Fibroblast of mammary gland (primary cell): ENCODE measurements around the gene ZFYVE27.

Source experiments
- DNase-seq: peaks from one replicate; pipeline ENCODE4 v3.0.0-alpha.2; 2010; ENCODE audit warnings: low read depth
- H3K4me3 ChIP-seq: 2 replicates; pipeline ENCODE4 v1.5.1; 2011; ENCODE audit warnings: low read depth, mild to moderate bottlenecking, low read length, moderate library complexity; ENCODE audit not compliant: control insufficient read depth
- TF ChIP-seq, protein P1 (sequence below): conservative IDR thresholded peaks from 2 replicates; pipeline ENCODE4 v1.5.1; 2011; ENCODE audit warnings: low read depth, low read length, inconsistent platforms; ENCODE audit not compliant: control insufficient read depth, insufficient read depth

ZFYVE27 gene

DNA sequence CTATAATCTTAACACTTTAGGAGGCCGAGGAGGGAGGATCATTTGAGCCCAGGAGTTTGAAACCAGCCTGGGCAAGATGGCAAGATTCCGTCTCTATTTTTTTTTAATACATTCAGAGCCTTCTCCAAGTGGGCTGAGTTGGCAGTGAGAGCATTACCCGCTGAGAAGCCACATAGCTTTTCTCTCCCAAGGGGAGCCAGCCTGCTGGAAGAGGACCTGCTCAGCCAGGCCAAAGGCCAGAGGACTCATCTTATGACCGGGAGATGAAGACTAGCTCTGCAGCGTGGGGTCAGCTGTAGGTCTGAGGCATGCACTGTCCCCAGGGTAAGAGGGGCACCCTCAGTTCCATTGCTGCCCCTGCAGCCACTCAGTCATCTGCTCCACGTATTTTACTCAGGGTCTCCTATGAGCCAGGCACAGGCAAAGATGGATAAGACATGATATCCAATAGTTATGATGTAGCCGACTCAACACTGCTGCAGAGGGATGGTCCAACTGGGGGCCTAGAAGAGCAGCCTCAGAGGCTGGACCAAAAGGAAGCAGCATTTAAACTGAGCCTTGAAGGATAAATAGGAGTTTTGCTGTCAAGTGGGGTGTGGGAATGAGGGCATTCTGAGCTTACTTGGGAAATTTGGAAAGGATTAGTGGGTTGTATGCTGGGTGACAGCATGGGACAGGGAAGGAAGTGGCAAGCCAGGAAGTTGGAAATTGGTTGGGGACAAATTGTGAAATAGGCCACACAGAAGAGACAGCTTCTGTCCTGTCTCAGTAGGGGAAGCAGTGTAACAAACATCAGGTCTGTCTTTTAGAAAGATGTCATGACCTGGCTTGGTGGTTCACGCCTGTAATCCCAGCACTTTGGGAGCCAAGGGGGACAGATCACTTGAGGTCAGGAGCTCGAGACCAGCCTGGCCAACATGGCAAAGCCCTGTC is 25.0 kb upstream of the ZFYVE27 start:
- no peak overlapping the region for H3K4me3 ChIP-seq
- TF ChIP-seq, protein P1, sequence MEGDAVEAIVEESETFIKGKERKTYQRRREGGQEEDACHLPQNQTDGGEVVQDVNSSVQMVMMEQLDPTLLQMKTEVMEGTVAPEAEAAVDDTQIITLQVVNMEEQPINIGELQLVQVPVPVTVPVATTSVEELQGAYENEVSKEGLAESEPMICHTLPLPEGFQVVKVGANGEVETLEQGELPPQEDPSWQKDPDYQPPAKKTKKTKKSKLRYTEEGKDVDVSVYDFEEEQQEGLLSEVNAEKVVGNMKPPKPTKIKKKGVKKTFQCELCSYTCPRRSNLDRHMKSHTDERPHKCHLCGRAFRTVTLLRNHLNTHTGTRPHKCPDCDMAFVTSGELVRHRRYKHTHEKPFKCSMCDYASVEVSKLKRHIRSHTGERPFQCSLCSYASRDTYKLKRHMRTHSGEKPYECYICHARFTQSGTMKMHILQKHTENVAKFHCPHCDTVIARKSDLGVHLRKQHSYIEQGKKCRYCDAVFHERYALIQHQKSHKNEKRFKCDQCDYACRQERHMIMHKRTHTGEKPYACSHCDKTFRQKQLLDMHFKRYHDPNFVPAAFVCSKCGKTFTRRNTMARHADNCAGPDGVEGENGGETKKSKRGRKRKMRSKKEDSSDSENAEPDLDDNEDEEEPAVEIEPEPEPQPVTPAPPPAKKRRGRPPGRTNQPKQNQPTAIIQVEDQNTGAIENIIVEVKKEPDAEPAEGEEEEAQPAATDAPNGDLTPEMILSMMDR: no peak
- no peak for DNase-seq

DNA sequence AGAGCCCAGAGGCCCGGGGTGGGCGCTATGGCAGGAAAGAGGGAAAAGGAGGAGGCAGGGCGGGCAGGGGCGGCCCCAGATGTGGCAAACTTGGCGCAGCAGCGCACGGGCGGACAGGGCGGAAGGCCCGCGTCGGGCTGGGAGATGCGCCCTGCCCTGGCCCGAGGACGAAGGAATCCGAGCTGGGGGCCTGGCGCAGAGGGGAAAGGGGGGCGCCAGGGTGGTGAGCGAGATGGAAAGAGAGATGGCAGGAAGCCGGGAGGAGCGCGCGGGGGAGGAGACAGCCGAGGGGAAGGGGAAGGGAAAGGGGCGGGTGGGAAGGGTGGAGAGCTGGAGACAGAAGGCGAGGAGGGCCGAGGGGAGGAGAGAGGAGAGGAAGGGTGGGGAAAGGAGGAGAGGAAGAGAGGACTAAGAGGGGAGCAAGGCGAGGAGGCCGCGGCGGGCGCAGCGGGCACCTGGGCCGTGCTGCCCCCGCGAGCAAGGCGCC is 23.5 kb upstream of the ZFYVE27 start, which contains the start of gene MARVELD1:
Gene MARVELD1 (plus strand): TSS at position 392 of the 487 bp plus-strand sequence. CDS start 147 bp downstream, outside the sequence.
- H3K4me3 ChIP-seq: peak within 1 kb of the TSS; percentile 72
- DNase-seq: peak; percentile 77
- TF ChIP-seq, protein P1: no peak

DNA sequence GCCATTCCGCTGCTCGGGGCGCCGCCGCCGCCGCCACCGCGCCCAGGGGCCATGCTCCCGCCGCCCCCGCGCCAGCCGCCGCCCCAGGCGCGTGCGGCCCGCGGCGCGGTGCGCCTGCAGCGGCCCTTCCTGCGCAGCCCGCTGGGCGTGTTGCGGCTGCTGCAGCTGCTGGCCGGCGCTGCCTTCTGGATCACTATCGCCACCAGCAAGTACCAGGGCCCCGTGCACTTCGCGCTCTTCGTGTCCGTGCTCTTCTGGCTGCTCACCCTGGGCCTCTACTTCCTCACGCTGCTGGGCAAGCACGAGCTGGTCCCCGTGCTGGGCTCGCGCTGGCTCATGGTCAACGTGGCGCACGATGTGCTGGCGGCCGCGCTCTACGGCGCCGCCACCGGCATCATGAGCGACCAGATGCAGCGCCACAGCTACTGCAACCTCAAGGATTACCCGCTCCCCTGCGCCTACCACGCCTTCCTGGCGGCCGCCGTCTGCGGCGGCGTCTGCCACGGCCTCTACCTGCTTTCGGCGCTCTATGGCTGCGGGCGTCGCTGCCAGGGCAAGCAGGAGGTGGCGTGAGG is 23.0 kb upstream of the ZFYVE27 start:
- TF ChIP-seq, protein P1: no peak
- DNase-seq: peak; percentile 75

DNA sequence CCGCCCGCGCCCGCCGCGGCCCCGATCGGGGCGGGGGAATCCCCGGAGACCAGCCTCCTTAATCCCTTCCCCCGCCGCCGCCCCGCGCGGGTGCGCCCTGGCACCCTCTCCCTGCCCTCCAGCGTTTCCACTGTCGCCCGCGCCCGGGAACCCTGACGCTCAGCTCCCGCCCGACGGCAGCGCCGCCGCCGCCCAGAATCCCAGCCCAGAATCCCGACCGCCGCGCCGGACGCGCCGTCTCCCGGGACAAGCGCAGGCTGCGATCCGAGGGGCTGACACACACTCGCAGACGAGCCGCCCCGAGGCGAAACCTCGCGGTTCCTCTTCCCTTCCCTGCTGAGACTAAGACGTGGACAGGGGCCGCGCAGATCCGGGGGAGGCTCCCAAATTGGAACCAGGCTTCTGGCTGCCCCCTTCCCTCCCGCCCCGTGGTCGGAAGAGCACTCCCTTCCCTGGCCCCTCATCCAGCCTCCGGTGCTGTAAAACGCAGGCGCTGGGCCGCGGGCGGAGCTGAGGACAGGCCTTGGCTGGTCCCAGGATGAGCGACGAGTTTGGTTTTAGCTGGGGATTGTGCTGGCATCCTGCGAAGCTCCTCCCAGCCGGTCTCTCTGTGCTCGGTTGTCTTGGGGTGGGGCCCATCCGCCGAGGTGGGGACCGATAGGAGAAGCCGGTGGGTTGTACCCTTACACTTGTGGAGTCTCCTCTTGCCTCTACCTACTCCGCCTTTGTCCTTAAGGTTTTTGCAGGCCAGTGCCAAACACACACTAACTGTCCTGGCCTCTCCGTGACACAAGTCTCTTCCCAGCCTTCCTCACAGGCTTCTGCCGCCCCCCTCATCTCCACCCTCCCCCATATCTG is 22.3 kb upstream of the ZFYVE27 start:
- TF ChIP-seq, protein P1: no peak
- peak; percentile 73 for DNase-seq
- H3K4me3 ChIP-seq: peak overlapping the region; percentile 72

More for the DNA sequence above, 23.0 kb upstream of the ZFYVE27 start:
- peak overlapping the region; percentile 72 for H3K4me3 ChIP-seq

DNA sequence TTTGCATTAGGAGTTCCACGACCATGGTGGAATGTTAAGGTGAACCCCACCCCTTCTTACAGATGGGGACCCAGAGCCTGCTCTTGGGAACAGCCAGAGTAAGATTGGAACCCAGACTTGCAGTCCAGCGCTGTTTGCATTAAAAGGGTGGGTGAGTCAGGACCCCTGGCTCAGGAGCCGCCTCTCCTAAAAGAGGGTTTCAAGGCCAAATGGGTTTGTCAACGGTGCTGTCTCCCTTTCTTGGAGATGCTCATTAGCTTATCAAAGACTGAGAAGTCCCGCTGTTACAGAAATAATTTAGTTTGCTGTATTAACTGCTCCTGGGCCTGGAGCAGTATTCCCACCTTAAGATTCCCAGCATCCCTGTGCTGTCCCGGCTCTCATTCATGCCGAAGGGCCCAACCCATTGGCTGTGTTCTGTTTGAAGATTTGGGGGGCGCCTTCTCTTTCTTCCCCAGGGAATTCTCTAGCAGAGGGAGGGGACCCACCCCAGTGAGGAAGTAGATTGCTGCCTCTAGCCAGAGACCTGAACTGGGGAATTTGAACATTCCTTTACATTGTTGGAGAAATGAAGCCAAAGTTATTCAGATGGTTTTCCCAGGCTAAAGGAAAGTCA is 21.6 kb upstream of the ZFYVE27 start:
- H3K4me3 ChIP-seq: peak overlapping the region; percentile 72
- TF ChIP-seq, protein P1: no peak
- peak; percentile 23 for DNase-seq

DNA sequence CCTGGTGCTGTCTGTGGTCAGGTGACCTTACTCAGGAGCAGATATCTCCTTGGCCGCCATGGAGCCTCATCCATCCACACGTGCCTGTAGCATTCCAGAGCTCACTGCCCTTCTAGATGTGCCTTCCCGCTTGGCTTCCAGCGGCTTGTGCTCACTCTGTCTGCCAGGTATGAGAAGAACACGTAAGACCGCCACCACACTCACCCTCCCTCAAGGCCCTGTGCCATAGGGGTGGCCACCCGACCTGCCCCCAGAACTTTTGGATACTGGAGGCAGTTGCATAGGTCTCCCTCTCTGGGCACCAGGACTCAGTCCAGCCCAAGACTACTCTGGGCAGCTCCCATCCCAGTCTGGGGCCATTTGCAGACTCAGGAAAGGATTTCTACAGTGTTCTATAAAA is 19.3 kb upstream of the ZFYVE27 start:
- no peak overlapping the region for H3K4me3 ChIP-seq
- DNase-seq: no peak
- TF ChIP-seq, protein P1: no peak
